GM12872 (cell line): Measurements from ENCODE around the gene CNTN5.

Experiments
- CTCF ChIP-seq: IDR thresholded peaks from 3 replicates; pipeline ENCODE4 v1.5.1; 2011; ENCODE audit warnings: low read depth, mild to moderate bottlenecking, low read length, moderate library complexity; ENCODE audit not compliant: insufficient read depth

Gene CNTN5

GRCh38 chr11:99244613-99245012, 223.9 kb downstream of the CNTN5 start:
- TF ChIP-seq CTCF = no peak

GRCh38 chr11:99246199-99246598, 225.4 kb downstream of the CNTN5 start:
- no peak for TF ChIP-seq CTCF

- TF ChIP-seq CTCF = no peak
Measured at GRCh38 chr11:99256614-99257013, 235.9 kb downstream of the CNTN5 start.

GRCh38 chr11:99257131-99257530, 236.4 kb downstream of the CNTN5 start:
- no peak for TF ChIP-seq CTCF

GRCh38 chr11:99260696-99261095, 239.9 kb downstream of the CNTN5 start:
- no peak for TF ChIP-seq CTCF

GRCh38 chr11:99268886-99269285, 248.1 kb downstream of the CNTN5 start:
- TF ChIP-seq CTCF = no peak

- TF ChIP-seq CTCF = no peak
Measured at GRCh38 chr11:99271527-99271926, 250.8 kb downstream of the CNTN5 start.

GRCh38 chr11:99275521-99275920, 254.8 kb downstream of the CNTN5 start:
- no peak for TF ChIP-seq CTCF
